GM19238 (cell line): ENCODE results near the gene PHB1.
"Not testable (repeated sequence)": the region's sequence is repeated elsewhere in the genome, so short reads cannot be mapped to it uniquely, and the experiment has no call there.

Experiments used
- DNase-seq: peaks from one replicate; pipeline ENCODE4 v3.0.0; 2011; ENCODE audit warnings: low spot score; ENCODE audit not compliant: insufficient read length

The PHB1 gene

GRCh38 chr17:49381033-49381432 lies 33.6 kb downstream of the PHB1 start:
- no peak for DNase-seq

DNA sequence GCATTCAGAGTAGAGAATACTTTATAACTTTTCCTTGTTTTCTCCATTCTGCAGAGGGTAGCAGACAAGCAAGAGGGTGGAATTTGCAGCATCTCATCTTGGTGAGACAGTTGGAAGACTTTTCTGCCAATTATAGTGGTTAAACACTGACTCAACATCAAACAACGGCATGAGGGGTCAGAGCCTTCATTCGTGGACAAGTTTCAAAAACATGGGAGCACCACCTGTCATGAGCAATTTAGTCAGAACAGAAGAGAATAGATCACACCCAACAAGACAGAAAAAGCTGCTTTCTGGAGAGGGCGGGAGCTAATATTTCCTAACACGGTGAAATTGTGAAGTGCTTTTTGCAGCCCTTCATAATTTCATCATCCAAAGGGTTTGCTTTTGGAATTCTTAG lies 34.8 kb downstream of the PHB1 start:
- no peak for DNase-seq

DNA sequence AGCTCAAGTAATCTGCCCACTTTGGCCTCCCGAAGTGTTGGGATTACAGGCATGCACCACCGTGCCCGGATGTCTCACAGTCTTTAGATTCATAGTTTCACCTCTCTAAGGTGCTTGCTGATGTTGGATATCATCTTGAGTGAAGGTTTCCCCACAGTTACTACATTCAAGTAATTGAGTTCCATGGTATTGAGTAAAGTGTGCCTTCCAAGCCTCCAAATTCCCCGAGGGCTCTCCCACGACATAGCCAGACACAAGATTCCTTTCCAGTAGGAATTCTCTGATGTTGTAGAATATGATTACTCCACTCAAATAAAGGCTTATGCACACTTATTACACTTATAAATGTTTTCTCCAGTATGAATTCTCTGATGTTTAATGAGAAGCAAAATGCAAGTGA lies 36.4 kb downstream of the PHB1 start:
- DNase-seq, result no peak

DNA sequence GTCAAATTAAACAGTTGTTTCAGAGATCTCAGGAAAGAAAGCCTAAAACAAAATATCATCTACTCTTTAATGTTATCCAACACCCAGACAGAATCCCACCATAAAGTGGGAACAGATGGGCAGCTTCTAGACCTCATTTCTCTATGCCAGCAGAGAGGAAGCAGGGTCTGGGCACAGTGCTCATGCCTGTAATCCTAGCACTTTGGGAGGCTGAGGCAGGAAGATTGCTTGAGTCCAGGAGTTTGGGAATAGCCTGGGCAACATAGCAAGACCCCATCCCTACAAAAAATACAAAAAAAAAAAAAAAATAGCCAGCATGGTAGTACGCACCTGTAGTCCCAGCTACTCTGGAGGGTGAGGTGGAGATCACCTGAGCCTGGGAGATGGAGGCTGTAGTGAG lies 39.1 kb downstream of the PHB1 start:
- no peak for DNase-seq

GRCh38 chr17:49373115-49373514 lies 41.6 kb downstream of the PHB1 start:
- no peak for DNase-seq

- DNase-seq, result no peak
Observed at GRCh38 chr17:49372425-49372824, 42.3 kb downstream of the PHB1 start.

- DNase-seq, result no peak
Observed at GRCh38 chr17:49370971-49371834, 43.5 kb downstream of the PHB1 start.

- DNase-seq, result no peak
Observed at GRCh38 chr17:49369760-49370159, 44.9 kb downstream of the PHB1 start.

DNA sequence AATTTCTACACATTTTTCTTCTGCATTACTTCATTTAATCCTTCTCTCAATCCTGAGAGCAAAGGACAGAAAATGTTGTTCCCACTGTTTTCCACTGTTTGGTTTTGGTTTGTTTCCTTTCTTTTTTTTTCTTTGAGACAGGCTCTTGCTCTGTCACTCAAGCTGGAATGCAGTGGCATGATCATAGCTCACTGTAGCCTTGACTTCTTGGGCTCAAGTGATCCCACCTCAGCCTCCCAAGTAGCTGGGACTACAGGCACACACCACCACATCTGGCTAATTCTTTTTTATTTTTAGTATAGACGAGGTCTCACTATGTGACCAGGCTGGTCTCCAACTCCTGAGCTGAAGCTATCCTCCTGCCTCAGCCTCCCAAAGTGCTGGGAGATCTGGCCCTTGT lies 45.6 kb downstream of the PHB1 start:
- DNase-seq, result no peak

- no peak for DNase-seq
Observed at GRCh38 chr17:49365667-49366066, 49.0 kb downstream of the PHB1 start.

DNA sequence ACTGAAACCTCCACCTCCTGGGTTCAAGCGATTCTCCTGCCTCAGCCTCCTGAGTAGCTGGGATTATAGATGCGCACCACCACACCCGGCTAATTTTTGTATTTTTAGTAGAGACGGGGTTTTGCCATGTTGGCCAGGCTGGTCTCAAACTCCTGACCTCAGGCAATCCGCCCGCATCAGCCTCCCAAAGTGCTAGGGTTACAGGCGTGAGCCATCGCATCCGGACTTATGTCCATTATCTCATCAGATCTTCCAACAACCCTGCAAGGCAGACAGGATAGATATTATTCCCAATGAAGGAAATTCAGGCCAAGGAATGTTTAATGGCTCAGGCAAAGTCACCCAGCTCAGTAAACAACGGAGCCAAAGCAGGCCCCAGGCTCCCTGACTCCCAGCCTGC lies 49.6 kb downstream of the PHB1 start:
- not testable (repeated sequence) for DNase-seq

GRCh38 chr17:49364119-49364518 lies 50.6 kb downstream of the PHB1 start:
- DNase-seq, result no peak

DNA sequence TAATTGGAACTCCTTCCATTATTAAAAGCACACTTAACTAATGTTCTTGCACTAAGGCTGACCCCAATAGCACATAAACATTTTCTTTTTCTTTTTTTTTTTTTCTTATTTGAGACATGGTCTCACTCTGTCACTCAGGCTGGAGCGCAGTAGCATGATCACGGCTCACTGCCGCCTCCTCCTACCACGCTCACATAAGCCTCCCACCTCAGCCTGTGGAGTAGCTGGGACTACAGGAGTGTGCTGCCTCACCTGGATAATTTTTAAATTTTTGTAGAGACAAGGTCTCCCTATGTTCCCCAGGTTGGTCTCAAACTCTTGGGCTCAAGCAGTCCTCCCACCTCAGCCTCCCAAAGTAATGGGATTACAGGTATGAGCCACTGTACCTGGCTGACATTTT lies 51.4 kb downstream of the PHB1 start:
- DNase-seq, result no peak

- DNase-seq, result peak; percentile 13
Observed at GRCh38 chr17:49362723-49363117, 52.0 kb downstream of the PHB1 start.

DNA sequence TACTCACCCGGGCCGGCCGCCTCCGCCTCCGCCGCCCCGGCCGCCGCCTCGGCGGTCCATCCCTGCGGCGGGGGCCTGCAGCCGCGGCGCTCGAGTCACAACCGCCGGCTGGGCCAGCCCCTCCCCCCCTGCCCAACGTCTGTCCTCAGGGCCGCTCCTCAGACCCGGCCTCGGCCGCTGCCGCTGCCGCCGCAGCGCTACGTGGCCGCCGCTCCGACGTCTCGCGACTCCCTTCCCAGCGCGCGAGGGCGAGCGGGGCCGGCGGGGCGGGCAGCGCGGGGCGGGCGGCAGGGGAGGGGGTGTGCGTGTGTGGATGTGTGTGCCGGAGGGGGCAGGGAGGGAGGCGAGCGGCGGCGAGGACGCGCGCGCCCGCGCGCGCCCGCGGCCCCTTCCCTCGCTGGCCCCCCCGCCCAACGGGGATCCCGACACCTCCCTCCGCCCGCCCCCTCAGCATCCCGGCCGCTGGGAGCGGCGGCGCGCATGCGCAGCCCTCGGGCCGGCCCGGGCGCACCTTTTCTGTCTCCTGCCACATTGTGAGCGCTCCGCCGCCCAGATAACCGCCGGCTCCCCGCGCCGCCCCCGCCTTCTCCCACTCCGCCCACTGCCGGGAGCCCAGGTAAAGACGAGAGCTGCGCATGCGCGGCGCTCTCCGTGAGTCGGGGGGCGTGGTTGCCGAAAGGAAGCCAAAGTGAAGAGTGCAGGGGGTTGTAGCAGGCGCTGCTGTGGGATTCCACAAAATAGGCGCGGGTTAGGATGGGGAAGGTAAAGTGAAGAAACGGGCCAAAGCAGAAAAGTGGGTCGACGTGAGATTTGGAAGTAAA lies 52.6 kb downstream of the PHB1 start, which contains the start of gene ZNF652:
TSS of gene ZNF652 (minus strand) at position 349 of the 821 bp plus-strand sequence. CDS start 44,525 bp downstream, outside the sequence.
- peak; percentile 96 for DNase-seq

DNA sequence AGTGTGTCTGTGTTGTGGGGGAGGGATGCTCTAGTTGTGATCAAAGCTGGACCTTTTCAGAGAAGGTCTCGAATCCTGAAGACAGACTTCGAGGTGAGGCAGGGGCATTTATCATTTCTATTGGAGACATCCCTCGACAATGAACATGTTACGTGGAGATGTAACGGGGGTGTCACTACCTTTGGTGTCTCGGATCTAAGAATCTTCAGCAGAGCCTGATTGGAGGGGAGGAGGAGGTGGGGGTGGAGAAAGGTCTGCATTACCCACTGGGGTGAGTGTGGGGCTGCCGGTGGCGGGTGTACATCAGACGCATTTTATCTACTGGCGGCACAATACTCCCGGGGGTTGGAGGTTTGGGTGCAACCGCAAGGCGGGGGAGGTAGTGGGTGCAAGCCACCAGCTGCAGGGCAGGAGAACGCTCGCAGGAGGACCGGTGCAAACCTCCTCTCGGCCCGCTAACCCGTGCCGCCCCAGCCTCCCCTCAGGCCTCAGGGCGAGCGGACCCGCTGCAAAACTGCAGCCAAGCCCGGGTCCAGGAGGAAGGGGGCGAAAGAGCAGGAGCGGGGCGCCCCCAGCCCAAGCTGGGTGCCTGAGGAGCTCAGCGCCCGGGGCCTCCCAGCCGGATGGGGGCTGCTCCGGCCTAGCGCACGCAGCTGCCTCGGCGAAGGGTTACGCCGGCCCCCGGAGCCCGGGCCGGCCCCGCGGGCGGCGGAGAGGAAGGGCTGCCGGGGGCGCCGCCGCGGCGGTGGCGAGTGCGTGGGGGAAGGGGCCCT lies 53.4 kb downstream of the PHB1 start:
- DNase-seq, result peak; percentile 63

GRCh38 chr17:49360796-49361128 lies 53.9 kb downstream of the PHB1 start:
- DNase-seq, result peak; percentile 39

GRCh38 chr17:49359990-49360795 lies 54.5 kb downstream of the PHB1 start:
- no peak for DNase-seq

DNA sequence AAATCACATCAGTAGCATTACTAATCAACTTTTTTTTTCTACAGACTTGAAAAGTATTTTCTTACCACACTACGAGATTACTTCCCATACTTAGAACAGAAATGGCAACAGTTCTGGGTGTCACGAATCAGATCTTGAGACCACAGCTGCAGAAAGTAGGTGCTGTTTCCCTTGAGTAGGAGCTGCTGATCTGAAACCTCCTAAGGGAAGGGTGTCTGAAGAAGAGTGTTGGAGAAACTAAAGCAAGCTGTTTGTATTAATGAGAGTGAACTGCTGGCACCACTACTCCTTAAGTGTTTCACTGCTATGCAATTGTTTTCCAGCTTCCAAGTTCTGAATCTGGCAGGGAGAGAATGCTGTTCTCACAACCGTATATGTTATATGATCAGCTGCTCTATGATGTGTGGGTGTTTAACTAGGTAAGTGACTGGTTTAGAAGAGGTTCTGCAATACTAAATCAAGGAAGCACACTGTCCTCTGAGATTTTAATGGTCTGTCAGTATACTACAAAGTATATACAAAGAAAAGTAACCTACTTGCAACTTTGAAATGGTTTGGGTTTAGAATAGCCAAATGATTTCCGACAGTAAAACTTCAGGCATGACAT lies 55.9 kb downstream of the PHB1 start:
- DNase-seq, result no peak

- no peak for DNase-seq
Observed at GRCh38 chr17:49357516-49357915, 57.2 kb downstream of the PHB1 start.

DNA sequence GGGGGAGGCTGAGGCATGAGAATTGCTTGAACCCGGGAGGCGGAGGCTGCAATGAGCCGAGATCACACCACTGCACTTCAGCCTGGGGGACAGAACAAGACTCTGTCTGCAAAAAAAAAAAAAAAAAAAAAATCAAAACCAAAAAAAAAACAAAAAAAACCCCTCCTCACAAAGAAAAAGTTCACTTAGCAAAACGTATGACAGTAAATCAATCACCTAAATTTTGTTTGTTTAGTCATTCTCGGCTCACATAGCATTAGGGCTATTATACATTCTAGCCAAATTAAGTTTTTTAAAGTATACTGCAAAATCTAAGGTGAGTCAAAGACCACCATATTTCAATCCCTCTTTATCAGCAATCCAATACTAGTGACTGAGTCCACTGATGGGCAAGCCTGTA lies 58.4 kb downstream of the PHB1 start:
- no peak for DNase-seq
